ENCODE measurements around the gene CST6. TPM values are rescaled to one million over a fixed set of nuclear protein-coding genes. Genes with fewer than 3 reads are reported as not detected.
A peak's percentile ranks its signal among the peaks of the same experiment; 100 is the strongest.

The CST6 gene
- total RNA-seq, 1 donor from 2014 or later: not detected

DNA sequence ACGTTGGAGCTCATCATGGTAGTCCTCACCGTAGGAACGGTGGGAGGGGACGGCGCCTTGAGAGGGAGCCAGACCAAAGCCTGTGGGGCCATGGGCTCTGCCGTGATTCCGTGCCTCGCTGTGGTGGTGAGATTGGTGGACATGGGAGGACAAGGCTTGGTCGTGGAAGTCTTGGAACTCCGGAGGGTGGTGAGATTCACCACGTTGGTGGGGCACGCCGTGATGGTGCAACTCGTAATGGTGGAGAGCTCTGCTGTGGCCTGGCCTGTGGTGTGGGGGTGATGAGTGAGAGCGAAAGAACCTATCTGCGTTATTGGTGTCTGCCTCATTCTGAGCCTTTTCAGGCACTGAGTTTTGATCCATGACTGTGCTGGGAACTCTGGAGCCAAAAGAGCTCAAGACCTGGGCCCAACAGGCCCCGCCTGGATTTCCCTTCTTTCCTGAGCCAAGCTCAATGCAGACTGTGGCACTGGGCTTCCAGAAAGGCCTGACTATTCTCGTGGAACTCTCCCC is 14.3 kb downstream of the CST6 start, which contains the start of gene CATSPER1:
CATSPER1 (minus strand) TSS at position 463 of the 513 bp plus-strand sequence; CDS start at position 363, 100 bp downstream.
- H3K9ac ChIP-seq (ENCODE audit: low read depth in 1 of 3, low read length in 3 of 3): no peak within 1 kb of the TSS
- no peaks in the 10 kb centered on the region for H3K36me3 ChIP-seq (ENCODE audit: control insufficient read depth in 3 of 3, insufficient read depth in 3 of 3, low read length in 3 of 3)
- peaks cover 5 to 10% (median 7%) of the 10 kb centered on the region in 3 donors for H3K4me1 ChIP-seq (ENCODE audit: control insufficient read depth in 3 of 3, insufficient read depth in 3 of 3, low read length in 3 of 3)
- H3K27ac ChIP-seq (ENCODE audit: low read depth, low read length): no peak within 1 kb of the TSS
- H3K27me3 ChIP-seq (ENCODE audit: control insufficient read depth in 3 of 3, insufficient read depth in 3 of 3, low read length in 3 of 3): peaks cover 0 to 3% (median 0%) of the 10 kb centered on the region in 3 donors
- H3K9me3 ChIP-seq (ENCODE audit: control insufficient read depth in 3 of 3, low read length in 3 of 3): no peaks in the 10 kb centered on the region
- H3K4me3 ChIP-seq (ENCODE audit: low read length in 3 of 3): no peak within 1 kb of the TSS

DNA sequence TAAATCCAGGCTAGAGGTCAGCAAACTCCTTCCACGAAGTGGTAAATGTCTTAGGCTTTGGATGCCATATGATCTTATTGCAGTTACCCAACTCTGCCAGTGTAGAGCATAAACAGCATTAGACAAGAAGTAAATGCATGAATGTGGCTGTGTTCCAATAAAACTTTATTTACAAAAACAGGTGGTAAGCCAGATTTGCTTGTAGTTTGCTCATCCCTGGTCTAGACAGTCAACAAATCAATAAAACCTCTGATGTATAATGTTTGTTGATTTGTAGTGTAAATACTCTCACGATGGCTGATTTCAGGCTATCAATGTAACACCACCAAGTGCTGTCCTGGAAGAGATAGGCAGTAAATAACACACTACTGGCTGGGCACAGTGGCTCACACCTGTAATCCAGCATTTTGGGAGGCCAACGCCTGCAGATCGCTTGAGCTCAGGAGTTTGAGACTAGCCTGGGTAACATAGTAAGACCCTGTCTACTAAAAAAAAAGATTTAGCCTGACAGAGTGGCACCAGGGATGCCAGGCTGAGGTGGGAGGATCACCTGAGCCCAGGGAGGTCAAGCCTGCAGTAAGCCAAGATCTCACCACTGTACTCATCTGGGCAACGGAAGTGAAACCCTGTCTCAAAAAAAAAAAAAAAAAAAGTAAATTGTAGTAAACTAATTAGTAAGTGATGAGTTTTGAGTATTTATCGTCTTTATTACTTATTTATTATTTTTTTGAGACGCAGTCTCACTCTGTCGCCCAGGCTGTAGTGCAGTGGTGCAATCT is 21.3 kb downstream of the CST6 start:
- Histone ChIP-seq H3K4me1 (ENCODE audit: control insufficient read depth in 3 of 3, insufficient read depth in 3 of 3, low read length in 3 of 3) (no peaks in the 10 kb centered on the region), H3K9ac (ENCODE audit: low read depth in 1 of 3, low read length in 3 of 3) (no peak overlapping the region), H3K27ac (ENCODE audit: low read depth, low read length) (no peak overlapping the region), H3K9me3 (ENCODE audit: control insufficient read depth in 3 of 3, low read length in 3 of 3) (no peaks in the 10 kb centered on the region), H3K36me3 (ENCODE audit: control insufficient read depth in 3 of 3, insufficient read depth in 3 of 3, low read length in 3 of 3) (no peaks in the 10 kb centered on the region), H3K4me3 (ENCODE audit: low read length in 3 of 3) (no peak overlapping the region), H3K27me3 (ENCODE audit: control insufficient read depth in 3 of 3, insufficient read depth in 3 of 3, low read length in 3 of 3) (peaks cover 0 to 4% (median 0%) of the 10 kb centered on the region in 3 donors)

DNA sequence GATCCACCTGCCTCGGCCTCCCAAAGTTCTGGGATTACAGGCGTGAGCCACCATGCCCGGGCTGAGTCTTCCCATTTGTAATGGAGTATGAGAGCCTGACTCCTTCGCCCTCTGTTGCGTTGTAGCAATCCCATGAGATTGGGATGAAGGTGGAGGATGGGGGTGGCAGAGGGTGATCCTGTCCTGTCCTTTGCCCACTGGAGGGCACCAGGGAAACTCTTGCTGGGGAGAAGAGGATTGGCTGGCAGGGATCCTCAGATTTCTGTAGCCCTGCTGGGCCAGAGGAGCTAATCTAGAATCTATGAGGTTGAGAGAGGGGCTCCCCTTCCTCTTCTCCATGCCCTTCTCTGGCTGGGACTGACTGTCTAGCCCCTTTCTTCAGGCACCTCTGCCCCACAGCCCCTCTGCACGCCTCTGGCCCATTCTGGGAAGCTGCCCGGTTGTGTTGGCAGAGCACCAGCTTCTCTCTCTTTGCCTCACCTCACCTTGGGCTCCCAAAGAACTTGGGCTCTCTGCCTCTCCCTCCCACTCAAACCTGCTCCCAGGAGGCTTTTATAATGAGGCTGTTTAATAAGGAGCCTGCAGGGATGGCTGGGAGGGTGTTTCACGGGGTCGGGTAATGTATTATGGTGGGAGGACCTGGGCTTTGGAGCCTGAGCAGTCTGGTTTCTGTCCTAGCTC is 24.0 kb downstream of the CST6 start:
- H3K9me3 ChIP-seq (ENCODE audit: control insufficient read depth in 3 of 3, low read length in 3 of 3): no peaks in the 10 kb centered on the region
- H3K27me3 ChIP-seq (ENCODE audit: control insufficient read depth in 3 of 3, insufficient read depth in 3 of 3, low read length in 3 of 3): peaks cover 0 to 4% (median 0%) of the 10 kb centered on the region in 3 donors
- no peaks in the 10 kb centered on the region for H3K4me1 ChIP-seq (ENCODE audit: control insufficient read depth in 3 of 3, insufficient read depth in 3 of 3, low read length in 3 of 3)
- no peak overlapping the region for H3K27ac ChIP-seq (ENCODE audit: low read depth, low read length)
- no peaks in the 10 kb centered on the region for H3K36me3 ChIP-seq (ENCODE audit: control insufficient read depth in 3 of 3, insufficient read depth in 3 of 3, low read length in 3 of 3)
- H3K4me3 ChIP-seq (ENCODE audit: low read length in 3 of 3): no peak overlapping the region
- H3K9ac ChIP-seq (ENCODE audit: low read depth in 1 of 3, low read length in 3 of 3): no peak overlapping the region

DNA sequence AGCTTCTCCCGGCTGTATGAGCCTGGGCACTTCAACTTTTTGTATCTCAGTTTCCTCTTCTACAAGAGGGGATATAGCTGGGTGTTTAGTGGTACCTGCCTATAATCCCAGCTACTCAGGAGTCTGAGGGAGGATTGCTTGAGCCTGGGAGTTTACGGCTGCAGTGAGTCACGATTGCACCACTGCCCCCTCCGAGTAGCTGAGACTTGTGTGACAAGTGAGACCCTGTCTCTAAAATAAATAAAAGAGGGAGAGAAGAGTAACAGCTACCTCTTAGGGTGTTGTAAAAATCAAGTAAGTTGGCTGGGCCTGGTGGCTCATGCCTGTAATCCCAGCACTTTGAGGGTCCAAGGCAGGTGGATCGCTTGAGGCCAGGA is 24.5 kb downstream of the CST6 start:
- H3K9me3 ChIP-seq (ENCODE audit: control insufficient read depth in 3 of 3, low read length in 3 of 3): no peaks in the 10 kb centered on the region
- H3K9ac ChIP-seq (ENCODE audit: low read depth in 1 of 3, low read length in 3 of 3): no peak overlapping the region
- no peaks in the 10 kb centered on the region for H3K36me3 ChIP-seq (ENCODE audit: control insufficient read depth in 3 of 3, insufficient read depth in 3 of 3, low read length in 3 of 3)
- H3K4me3 ChIP-seq (ENCODE audit: low read length in 3 of 3): no peak overlapping the region
- H3K27me3 ChIP-seq (ENCODE audit: control insufficient read depth in 3 of 3, insufficient read depth in 3 of 3, low read length in 3 of 3): peaks cover 0 to 4% (median 0%) of the 10 kb centered on the region in 3 donors
- H3K4me1 ChIP-seq (ENCODE audit: control insufficient read depth in 3 of 3, insufficient read depth in 3 of 3, low read length in 3 of 3): no peaks in the 10 kb centered on the region
- H3K27ac ChIP-seq (ENCODE audit: low read depth, low read length): no peak overlapping the region

DNA sequence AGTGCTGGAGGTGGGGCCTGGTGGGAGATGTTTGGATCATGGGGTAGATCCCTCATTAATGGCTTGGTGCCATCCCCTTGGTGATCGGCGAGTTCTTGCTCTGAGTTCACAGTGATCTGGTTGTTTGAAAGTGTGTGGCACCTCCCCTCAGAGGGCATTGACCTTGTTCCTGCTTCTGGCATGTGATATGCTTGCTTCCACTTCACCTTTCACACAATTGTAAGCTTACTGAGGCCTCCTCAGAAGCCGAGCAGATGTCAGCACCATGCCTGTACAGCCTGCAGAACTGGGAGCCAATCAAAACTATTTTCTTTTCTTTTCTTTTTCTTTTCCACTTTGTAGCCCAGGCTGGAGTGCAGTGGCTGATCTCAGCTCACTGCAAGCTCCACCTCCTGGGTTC is 25.5 kb downstream of the CST6 start:
- H3K4me1 ChIP-seq (ENCODE audit: control insufficient read depth in 3 of 3, insufficient read depth in 3 of 3, low read length in 3 of 3): no peaks in the 10 kb centered on the region
- no peak overlapping the region for H3K4me3 ChIP-seq (ENCODE audit: low read length in 3 of 3)
- H3K36me3 ChIP-seq (ENCODE audit: control insufficient read depth in 3 of 3, insufficient read depth in 3 of 3, low read length in 3 of 3): no peaks in the 10 kb centered on the region
- no peak overlapping the region for H3K27ac ChIP-seq (ENCODE audit: low read depth, low read length)
- H3K9ac ChIP-seq (ENCODE audit: low read depth in 1 of 3, low read length in 3 of 3): no peak overlapping the region
- peaks cover 0 to 4% (median 0%) of the 10 kb centered on the region in 3 donors for H3K27me3 ChIP-seq (ENCODE audit: control insufficient read depth in 3 of 3, insufficient read depth in 3 of 3, low read length in 3 of 3)
- no peaks in the 10 kb centered on the region for H3K9me3 ChIP-seq (ENCODE audit: control insufficient read depth in 3 of 3, low read length in 3 of 3)

DNA sequence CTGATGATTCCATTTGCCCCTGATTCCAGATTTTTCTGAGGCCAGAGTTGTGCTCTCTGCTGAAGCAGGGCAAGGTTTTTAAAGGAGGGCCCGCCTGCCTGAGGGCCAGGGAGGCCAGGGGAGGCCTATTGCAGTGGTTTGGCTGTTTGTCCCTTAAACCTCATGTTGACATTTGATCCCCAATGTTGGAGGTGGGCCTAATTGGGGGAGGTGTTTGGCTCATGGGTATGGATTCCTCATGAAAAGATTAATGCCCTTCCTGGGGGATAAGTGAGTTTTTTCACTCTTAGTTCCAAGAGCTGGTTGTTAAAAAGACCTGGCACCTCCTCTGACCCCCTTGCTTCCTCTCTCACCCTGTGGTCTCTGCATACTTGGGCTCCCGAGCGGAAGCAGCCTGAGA is 28.0 kb downstream of the CST6 start:
- no peaks in the 10 kb centered on the region for H3K36me3 ChIP-seq (ENCODE audit: control insufficient read depth in 3 of 3, insufficient read depth in 3 of 3, low read length in 3 of 3)
- H3K27me3 ChIP-seq (ENCODE audit: control insufficient read depth in 3 of 3, insufficient read depth in 3 of 3, low read length in 3 of 3): peaks cover 0 to 4% (median 0%) of the 10 kb centered on the region in 3 donors
- H3K9ac ChIP-seq (ENCODE audit: low read depth in 1 of 3, low read length in 3 of 3): peak overlapping the region in 1 of 3 donors; percentile 57
- H3K27ac ChIP-seq (ENCODE audit: low read depth, low read length): no peak overlapping the region
- peaks cover 0 to under 1% (median 0%) of the 10 kb centered on the region in 3 donors for H3K4me1 ChIP-seq (ENCODE audit: control insufficient read depth in 3 of 3, insufficient read depth in 3 of 3, low read length in 3 of 3)
- H3K9me3 ChIP-seq (ENCODE audit: control insufficient read depth in 3 of 3, low read length in 3 of 3): no peaks in the 10 kb centered on the region
- no peak overlapping the region for H3K4me3 ChIP-seq (ENCODE audit: low read length in 3 of 3)

DNA sequence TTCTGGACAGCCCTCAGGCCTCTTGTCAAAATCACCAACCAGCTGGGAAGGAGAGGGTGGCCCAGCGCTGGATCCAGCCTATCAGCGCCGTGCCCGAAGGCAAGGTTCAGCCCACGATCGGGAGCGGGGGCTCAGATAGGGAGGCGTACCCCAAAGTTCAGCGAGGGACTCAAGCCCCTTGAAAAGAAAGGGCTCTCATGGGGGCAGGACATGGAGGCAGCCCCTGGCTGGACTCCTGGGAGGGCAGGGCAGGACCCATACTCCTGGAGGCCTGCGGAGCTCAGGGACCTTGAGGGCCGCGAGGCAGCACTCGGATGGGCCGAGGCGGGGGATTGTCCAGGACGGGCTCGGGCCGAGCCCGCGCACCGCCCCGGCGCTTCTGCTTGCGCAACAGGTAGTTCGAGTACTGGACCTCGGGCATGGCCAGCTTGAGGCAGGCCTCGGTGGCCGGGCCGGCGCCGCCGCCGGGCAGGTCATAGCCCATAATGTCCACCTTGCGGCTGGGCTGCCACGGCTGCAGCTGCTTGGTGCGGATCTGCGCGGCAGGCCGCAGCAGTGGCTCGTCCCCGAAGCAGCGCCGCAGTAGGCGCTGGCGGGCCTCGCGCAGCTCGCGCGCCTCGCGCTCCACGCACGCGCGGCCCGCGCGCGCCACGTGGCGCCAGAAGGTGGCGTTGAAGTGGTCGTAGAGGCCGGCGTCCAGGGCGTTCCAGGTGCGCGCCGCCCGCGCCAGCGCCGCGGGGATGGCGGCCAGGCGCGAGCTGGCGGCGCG is 30.6 kb downstream of the CST6 start:
- Histone ChIP-seq H3K4me1 (ENCODE audit: control insufficient read depth in 3 of 3, insufficient read depth in 3 of 3, low read length in 3 of 3) (peaks cover 6 to 11% (median 10%) of the 10 kb centered on the region in 3 donors), H3K9me3 (ENCODE audit: control insufficient read depth in 3 of 3, low read length in 3 of 3) (no peaks in the 10 kb centered on the region), H3K27me3 (ENCODE audit: control insufficient read depth in 3 of 3, insufficient read depth in 3 of 3, low read length in 3 of 3) (peaks cover 3 to 6% (median 5%) of the 10 kb centered on the region in 3 donors), H3K9ac (ENCODE audit: low read depth in 1 of 3, low read length in 3 of 3) (no peak overlapping the region), H3K27ac (ENCODE audit: low read depth, low read length) (no peak overlapping the region), H3K4me3 (ENCODE audit: low read length in 3 of 3) (no peak overlapping the region), H3K36me3 (ENCODE audit: control insufficient read depth in 3 of 3, insufficient read depth in 3 of 3, low read length in 3 of 3) (no peaks in the 10 kb centered on the region)

DNA sequence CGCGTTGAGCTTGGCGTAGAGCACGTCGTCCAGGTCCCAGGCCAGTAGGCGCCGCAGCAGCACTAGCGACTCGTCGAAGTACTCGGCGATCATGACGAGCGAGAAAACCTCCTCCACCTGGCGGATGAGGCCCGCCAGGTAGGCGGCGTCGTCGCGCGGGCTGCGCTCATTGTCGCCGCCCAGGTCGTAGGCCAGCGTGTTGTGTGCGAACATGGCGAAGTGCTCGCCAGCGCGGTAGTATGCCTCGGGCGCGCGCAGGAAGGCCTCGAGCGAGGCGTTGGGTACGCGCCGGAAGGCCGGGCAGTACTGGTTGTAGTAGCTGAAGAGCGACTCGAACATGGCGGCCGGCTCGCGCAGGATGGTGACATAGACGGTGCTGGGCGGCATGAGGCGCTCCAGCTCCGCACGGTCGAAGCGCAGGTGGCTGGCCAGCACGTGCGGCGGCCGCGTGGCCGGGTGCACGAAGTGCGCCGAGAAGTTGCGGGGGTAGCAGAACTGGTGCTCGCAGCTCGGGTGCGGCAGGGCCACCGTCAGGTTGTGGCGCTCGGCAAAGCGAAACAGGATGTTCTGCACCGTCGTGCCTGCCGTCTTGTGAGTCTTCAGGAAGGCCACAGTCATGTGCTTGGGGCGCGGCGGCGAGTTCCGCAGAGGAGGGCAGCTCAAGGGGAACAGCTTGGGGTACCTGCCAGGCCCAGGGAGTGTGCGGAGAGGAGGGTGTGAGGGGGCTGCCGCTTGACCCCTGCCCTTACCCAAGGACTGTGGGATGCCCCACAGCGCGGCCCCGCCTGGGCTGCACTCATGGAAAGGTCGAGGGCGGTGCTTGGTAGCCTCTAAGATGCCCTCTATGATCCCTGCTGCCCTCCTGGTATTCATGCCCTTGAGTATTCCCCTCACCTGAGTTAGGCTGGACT is 31.4 kb downstream of the CST6 start:
- Histone ChIP-seq H3K27ac (ENCODE audit: low read depth, low read length) (no peak overlapping the region), H3K9me3 (ENCODE audit: control insufficient read depth in 3 of 3, low read length in 3 of 3) (no peaks in the 10 kb centered on the region), H3K4me3 (ENCODE audit: low read length in 3 of 3) (no peak overlapping the region), H3K4me1 (ENCODE audit: control insufficient read depth in 3 of 3, insufficient read depth in 3 of 3, low read length in 3 of 3) (peaks cover 14 to 16% (median 15%) of the 10 kb centered on the region in 3 donors), H3K9ac (ENCODE audit: low read depth in 1 of 3, low read length in 3 of 3) (no peak overlapping the region), H3K36me3 (ENCODE audit: control insufficient read depth in 3 of 3, insufficient read depth in 3 of 3, low read length in 3 of 3) (no peaks in the 10 kb centered on the region), H3K27me3 (ENCODE audit: control insufficient read depth in 3 of 3, insufficient read depth in 3 of 3, low read length in 3 of 3) (peaks cover 8 to 15% (median 13%) of the 10 kb centered on the region in 3 donors)

DNA sequence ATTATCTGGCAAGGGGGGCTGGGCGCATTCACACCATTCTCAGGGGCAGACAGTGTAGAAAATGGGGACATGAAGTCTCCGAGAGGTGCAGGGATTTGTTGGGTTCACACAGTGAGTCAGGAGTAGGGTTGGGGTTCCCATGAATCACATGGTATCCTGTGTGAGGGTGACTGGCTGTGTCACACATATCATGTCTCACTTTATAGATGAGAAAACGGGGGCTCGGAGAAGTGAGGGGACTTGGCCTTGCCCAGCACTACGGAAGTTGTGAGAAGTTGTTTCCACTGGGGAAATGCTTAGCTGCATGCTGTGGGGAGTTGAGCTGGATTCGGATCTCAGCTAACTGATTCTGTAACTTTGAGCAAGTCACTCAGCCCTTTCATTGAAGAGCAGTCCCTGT is 32.9 kb downstream of the CST6 start:
- H3K9me3 ChIP-seq (ENCODE audit: control insufficient read depth in 3 of 3, low read length in 3 of 3): no peaks in the 10 kb centered on the region
- peak overlapping the region in 1 of 3 donors; percentile 52 for H3K4me3 ChIP-seq (ENCODE audit: low read length in 3 of 3)
- H3K27me3 ChIP-seq (ENCODE audit: control insufficient read depth in 3 of 3, insufficient read depth in 3 of 3, low read length in 3 of 3): peaks cover 10 to 25% (median 21%) of the 10 kb centered on the region in 3 donors
- H3K27ac ChIP-seq (ENCODE audit: low read depth, low read length): no peak overlapping the region
- no peaks in the 10 kb centered on the region for H3K36me3 ChIP-seq (ENCODE audit: control insufficient read depth in 3 of 3, insufficient read depth in 3 of 3, low read length in 3 of 3)
- H3K9ac ChIP-seq (ENCODE audit: low read depth in 1 of 3, low read length in 3 of 3): peak overlapping the region in 1 of 3 donors; percentile 47
- H3K4me1 ChIP-seq (ENCODE audit: control insufficient read depth in 3 of 3, insufficient read depth in 3 of 3, low read length in 3 of 3): peaks cover 15 to 16% (median 15%) of the 10 kb centered on the region in 3 donors
